Measurements from ENCODE around the gene CDYL2.

The CDYL2 gene

DNA sequence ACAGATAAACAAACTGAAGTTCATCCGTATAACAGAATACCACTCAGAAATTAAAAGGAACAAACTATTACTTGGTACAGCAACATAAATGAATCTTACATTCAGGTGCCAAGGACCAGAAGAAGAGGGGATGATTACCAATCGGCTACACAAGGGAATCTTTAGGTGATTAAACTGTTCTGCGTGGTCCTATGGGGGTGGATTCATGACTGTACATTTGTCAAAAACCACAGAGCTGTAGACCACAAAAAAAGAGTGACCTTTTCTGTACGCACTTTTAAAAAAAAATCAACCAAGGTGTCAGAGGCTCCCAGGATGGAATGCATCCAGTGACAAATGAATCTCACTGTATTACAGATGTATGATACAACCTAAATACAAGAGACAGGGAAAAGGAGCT, 110.8 kb downstream of the CDYL2 start:
- Histone ChIP-seq H3F3A (ENCODE audit: control insufficient read depth, insufficient read depth) (no peaks in the 10 kb centered on the region), H3K4me2 (ENCODE audit: low read length) (no peak overlapping the region), H3K36me3 (ENCODE audit: control insufficient read depth, low read length) (no peaks in the 10 kb centered on the region), H3K27ac (ENCODE audit: low read depth, low read length) (no peak overlapping the region), H4K20me1 (ENCODE audit: control insufficient read depth, insufficient read depth, low read depth, low read length) (no peaks in the 10 kb centered on the region), H3K9me3 (ENCODE audit: control insufficient read depth, insufficient read depth, low read length) (peaks cover 2% of the 10 kb centered on the region; the same call in 1 of the 2 replicates), H3K27me3 (ENCODE audit: control insufficient read depth, low read length) (no peaks in the 10 kb centered on the region), H3K4me1 (ENCODE audit: control insufficient read depth, low read length) (peaks cover 10% of the 10 kb centered on the region), H3K79me2 (ENCODE audit: control insufficient read depth, low read length) (no peaks in the 10 kb centered on the region), H3K4me3 (ENCODE audit: low read length) (no peak overlapping the region), H3K9me2 (replicated peaks; ENCODE audit: control insufficient read depth, low read length) (no peaks in the 10 kb centered on the region)
- TF ChIP-seq, protein P1, sequence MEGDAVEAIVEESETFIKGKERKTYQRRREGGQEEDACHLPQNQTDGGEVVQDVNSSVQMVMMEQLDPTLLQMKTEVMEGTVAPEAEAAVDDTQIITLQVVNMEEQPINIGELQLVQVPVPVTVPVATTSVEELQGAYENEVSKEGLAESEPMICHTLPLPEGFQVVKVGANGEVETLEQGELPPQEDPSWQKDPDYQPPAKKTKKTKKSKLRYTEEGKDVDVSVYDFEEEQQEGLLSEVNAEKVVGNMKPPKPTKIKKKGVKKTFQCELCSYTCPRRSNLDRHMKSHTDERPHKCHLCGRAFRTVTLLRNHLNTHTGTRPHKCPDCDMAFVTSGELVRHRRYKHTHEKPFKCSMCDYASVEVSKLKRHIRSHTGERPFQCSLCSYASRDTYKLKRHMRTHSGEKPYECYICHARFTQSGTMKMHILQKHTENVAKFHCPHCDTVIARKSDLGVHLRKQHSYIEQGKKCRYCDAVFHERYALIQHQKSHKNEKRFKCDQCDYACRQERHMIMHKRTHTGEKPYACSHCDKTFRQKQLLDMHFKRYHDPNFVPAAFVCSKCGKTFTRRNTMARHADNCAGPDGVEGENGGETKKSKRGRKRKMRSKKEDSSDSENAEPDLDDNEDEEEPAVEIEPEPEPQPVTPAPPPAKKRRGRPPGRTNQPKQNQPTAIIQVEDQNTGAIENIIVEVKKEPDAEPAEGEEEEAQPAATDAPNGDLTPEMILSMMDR (IDR thresholded peaks at IDR 0.05; ENCODE audit: low read depth, low read length, poor library complexity, severe bottlenecking): no peak
- TF ChIP-seq EZH2phosphoT487 (IDR thresholded peaks at IDR 0.05; ENCODE audit: borderline replicate concordance, low read length): no peak

DNA sequence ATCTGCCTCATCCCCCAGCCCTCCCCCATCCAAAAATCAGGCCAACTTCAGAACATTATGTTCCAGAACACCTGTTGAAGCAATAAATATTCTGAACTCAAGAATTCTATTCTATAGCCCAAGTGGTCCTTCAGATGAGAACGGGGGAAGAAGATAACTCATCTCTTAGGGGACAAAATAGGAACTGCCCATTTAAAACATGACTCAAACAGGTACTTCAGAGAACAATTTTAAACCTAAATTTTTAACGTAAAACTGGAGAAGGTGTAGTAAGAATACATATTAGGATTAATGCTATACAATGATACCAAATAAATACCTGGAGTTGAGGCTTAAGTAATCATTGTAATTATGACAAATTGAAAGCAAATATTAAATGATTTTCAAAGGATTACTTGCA, 112.1 kb downstream of the CDYL2 start:
- Histone ChIP-seq H4K20me1 (ENCODE audit: control insufficient read depth, insufficient read depth, low read depth, low read length) (no peaks in the 10 kb centered on the region), H3K36me3 (ENCODE audit: control insufficient read depth, low read length) (no peaks in the 10 kb centered on the region), H3K79me2 (ENCODE audit: control insufficient read depth, low read length) (no peaks in the 10 kb centered on the region), H3K9me2 (replicated peaks; ENCODE audit: control insufficient read depth, low read length) (no peaks in the 10 kb centered on the region), H3K9me3 (ENCODE audit: control insufficient read depth, insufficient read depth, low read length) (peaks cover 2% of the 10 kb centered on the region; the same call in 1 of the 2 replicates), H3F3A (ENCODE audit: control insufficient read depth, insufficient read depth) (no peaks in the 10 kb centered on the region), H3K4me1 (ENCODE audit: control insufficient read depth, low read length) (peaks cover 10% of the 10 kb centered on the region), H3K27me3 (ENCODE audit: control insufficient read depth, low read length) (no peaks in the 10 kb centered on the region), H3K27ac (ENCODE audit: low read depth, low read length) (no peak overlapping the region), H3K4me2 (ENCODE audit: low read length) (no peak overlapping the region), H3K4me3 (ENCODE audit: low read length) (no peak overlapping the region)
- TF ChIP-seq, protein P1 (IDR thresholded peaks at IDR 0.05; ENCODE audit: low read depth, low read length, poor library complexity, severe bottlenecking): no peak
- no peak for TF ChIP-seq EZH2phosphoT487 (IDR thresholded peaks at IDR 0.05; ENCODE audit: borderline replicate concordance, low read length)

DNA sequence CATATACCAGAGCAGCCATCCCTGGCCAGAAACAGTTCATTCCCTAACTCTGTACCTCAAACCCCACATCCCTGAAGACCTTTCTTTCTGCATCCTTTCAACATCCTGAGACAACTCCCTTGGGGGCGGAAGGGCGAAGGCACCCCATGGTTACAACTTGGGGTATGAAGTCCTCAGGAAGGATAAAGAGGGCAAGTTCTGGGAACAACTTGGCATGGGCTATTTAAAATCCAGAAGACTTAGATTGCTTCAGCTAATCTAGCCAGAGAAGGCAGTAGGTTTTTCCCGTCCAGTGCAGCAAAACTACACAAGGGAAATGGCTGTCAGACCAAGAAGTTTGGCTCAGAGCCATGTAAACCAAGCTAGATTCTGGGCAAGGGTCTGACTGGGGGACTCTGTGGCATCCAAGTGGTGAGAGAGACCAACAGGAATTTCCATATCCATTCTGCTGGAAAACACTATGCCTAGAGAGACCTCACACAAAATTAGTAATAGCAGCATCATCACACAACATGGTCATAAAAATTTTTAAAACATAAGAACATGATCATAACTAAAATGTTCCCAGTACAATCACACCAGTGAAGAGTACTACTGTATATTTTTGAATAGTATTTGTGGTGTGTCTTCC, 113.2 kb downstream of the CDYL2 start:
- TF ChIP-seq, protein P1 (IDR thresholded peaks at IDR 0.05; ENCODE audit: low read depth, low read length, poor library complexity, severe bottlenecking): no peak
- TF ChIP-seq EZH2phosphoT487 (IDR thresholded peaks at IDR 0.05; ENCODE audit: borderline replicate concordance, low read length): no peak
- Histone ChIP-seq H3F3A (ENCODE audit: control insufficient read depth, insufficient read depth) (no peaks in the 10 kb centered on the region), H3K27ac (ENCODE audit: low read depth, low read length) (no peak overlapping the region), H3K27me3 (ENCODE audit: control insufficient read depth, low read length) (no peaks in the 10 kb centered on the region), H3K9me2 (replicated peaks; ENCODE audit: control insufficient read depth, low read length) (no peaks in the 10 kb centered on the region), H3K4me1 (ENCODE audit: control insufficient read depth, low read length) (peaks cover 10% of the 10 kb centered on the region), H4K20me1 (ENCODE audit: control insufficient read depth, insufficient read depth, low read depth, low read length) (no peaks in the 10 kb centered on the region), H3K79me2 (ENCODE audit: control insufficient read depth, low read length) (no peaks in the 10 kb centered on the region), H3K4me2 (ENCODE audit: low read length) (no peak overlapping the region), H3K9me3 (ENCODE audit: control insufficient read depth, insufficient read depth, low read length) (peaks cover 2% of the 10 kb centered on the region; the same call in 1 of the 2 replicates), H3K36me3 (ENCODE audit: control insufficient read depth, low read length) (no peaks in the 10 kb centered on the region), H3K4me3 (ENCODE audit: low read length) (no peak overlapping the region)

Data from DOHH2 (cell line).